ENCODE measurements around the gene PHLPP1. TPM values are rescaled to one million over a fixed set of nuclear protein-coding genes. Genes with fewer than 3 reads are reported as not detected.

PHLPP1 gene
- total RNA-seq, 1 experiment from 2014 or later, result 39.9 TPM

DNA sequence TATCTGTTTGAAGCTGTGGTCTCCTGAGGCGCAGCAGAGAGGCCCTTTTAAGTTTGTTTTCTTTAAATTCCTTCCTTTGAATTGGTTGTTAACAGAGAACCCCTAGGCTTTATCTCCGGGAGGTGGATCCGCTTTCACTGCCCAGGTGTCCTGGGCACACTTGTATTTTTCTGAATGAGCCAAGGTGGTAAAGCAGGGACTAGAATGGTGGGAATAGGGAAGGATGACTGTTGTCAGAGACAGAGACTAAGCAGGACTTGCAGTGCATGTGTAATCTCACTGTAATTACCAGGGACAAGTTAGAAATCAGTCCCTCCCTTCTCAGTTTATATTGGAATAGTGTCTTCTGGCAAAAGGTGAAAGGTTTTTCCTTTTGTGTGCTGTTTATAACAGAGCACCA lies 72.8 kb downstream of the PHLPP1 start:
- no peak overlapping the region for H3K56ac ChIP-seq (ENCODE audit: insufficient read length, low read depth, low read length)

More for the DNA sequence above, 72.8 kb downstream of the PHLPP1 start:
- no peak overlapping the region for H2BK5ac ChIP-seq (ENCODE audit: insufficient read length, low read length)
- no peak overlapping the region for H3K4ac ChIP-seq (ENCODE audit: low read depth, low read length)
- no peak overlapping the region for H4K8ac ChIP-seq (replicated peaks; ENCODE audit: insufficient read length, low read depth, low read length)
- Mint-ChIP-seq H3K4me1 (peaks cover 74 to 82% of the 10 kb centered on the region in 2 experiments), H3K27me3 (ENCODE audit: low read depth) (no peaks in the 10 kb centered on the region), H3K36me3 (ENCODE audit: insufficient read depth in 1 of 3, low read depth in 3 of 3) (no peaks in the 10 kb centered on the region; a peak in 1 of 7 replicates), H3K27ac (peak overlapping the region; percentile 30 to 80 (median 67); a peak in 6 of 7 replicates), H3K4me3 (peak overlapping the region; percentile 10 to 19), H3K9me3 (no peaks in the 10 kb centered on the region)
- no peak for DNase-seq
- no peaks in the 10 kb centered on the region for H3K23me2 ChIP-seq (ENCODE audit: insufficient read length, low read depth, low read length, poor library complexity, severe bottlenecking)
- TF ChIP-seq, protein P1, sequence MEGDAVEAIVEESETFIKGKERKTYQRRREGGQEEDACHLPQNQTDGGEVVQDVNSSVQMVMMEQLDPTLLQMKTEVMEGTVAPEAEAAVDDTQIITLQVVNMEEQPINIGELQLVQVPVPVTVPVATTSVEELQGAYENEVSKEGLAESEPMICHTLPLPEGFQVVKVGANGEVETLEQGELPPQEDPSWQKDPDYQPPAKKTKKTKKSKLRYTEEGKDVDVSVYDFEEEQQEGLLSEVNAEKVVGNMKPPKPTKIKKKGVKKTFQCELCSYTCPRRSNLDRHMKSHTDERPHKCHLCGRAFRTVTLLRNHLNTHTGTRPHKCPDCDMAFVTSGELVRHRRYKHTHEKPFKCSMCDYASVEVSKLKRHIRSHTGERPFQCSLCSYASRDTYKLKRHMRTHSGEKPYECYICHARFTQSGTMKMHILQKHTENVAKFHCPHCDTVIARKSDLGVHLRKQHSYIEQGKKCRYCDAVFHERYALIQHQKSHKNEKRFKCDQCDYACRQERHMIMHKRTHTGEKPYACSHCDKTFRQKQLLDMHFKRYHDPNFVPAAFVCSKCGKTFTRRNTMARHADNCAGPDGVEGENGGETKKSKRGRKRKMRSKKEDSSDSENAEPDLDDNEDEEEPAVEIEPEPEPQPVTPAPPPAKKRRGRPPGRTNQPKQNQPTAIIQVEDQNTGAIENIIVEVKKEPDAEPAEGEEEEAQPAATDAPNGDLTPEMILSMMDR (conservative IDR thresholded peaks at IDR 0.05), result no peak
- H3K4me1 ChIP-seq (ENCODE audit: insufficient read depth, low read length), result peaks cover 20% of the 10 kb centered on the region
- H3K23ac ChIP-seq (ENCODE audit: insufficient read length, low read depth, low read length), result no peak overlapping the region
- no peak overlapping the region for H4K5ac ChIP-seq (ENCODE audit: insufficient read length, low read depth, low read length)
- no peak overlapping the region for H2BK12ac ChIP-seq (ENCODE audit: insufficient read length, low read depth, low read length)
- no peak overlapping the region for H3K9ac ChIP-seq (ENCODE audit: extremely low read depth, insufficient read length, low read length)
- H3K79me1 ChIP-seq (ENCODE audit: insufficient read depth, low read depth, low read length, poor library complexity, severe bottlenecking), result peaks cover 5% of the 10 kb centered on the region
- WGBS (ENCODE audit: extremely low coverage, insufficient read length, low lambda C conversion rate), result no CpG with 5 or more reads among the region's 3 CpGs
- peaks cover 3% of the 10 kb centered on the region for H4K20me1 ChIP-seq (ENCODE audit: control insufficient read depth, insufficient read depth, insufficient read length)
- no peak overlapping the region for H2AFZ ChIP-seq (ENCODE audit: low read length)
- H3K79me2 ChIP-seq (ENCODE audit: insufficient read depth, low read length), result peaks cover 54% of the 10 kb centered on the region; the same call in 1 of the 2 replicates
- no peak overlapping the region for H3T11ph ChIP-seq (ENCODE audit: low read length)
- H2BK120ac ChIP-seq (ENCODE audit: low read depth, low read length, poor library complexity, severe bottlenecking), result no peak overlapping the region
- no peak overlapping the region for H3K14ac ChIP-seq (ENCODE audit: insufficient read depth, low read length)
- H3K9me3 ChIP-seq (ENCODE audit: control insufficient read depth, low read depth, low read length), result no peaks in the 10 kb centered on the region
- H4K91ac ChIP-seq (ENCODE audit: insufficient read length, low read depth, low read length), result no peak overlapping the region
- peak overlapping the region; percentile 8 for H3K4me2 ChIP-seq (ENCODE audit: insufficient read depth, insufficient read length, low read length)
- H3K27ac ChIP-seq (ENCODE audit: insufficient read length, low read depth, low read length), result no peak overlapping the region
- H3K18ac ChIP-seq (ENCODE audit: insufficient read length, low read depth, low read length), result no peak overlapping the region
- no peak overlapping the region for H2AK5ac ChIP-seq (ENCODE audit: insufficient read length, low read length)
- H2BK20ac ChIP-seq (ENCODE audit: low read depth, low read length, poor library complexity, severe bottlenecking), result no peak overlapping the region
- no peak overlapping the region for H2BK15ac ChIP-seq (ENCODE audit: low read depth, low read length)
- H3K27me3 ChIP-seq (ENCODE audit: insufficient read depth, low read length), result no peaks in the 10 kb centered on the region

All from H9 (cell line).